ENCODE results near the gene ARHGEF37. TPM values are rescaled to one million over a fixed set of nuclear protein-coding genes. Genes with fewer than 3 reads are reported as not detected.
"Not testable (repeated sequence)": the region's sequence is repeated elsewhere in the genome, so short reads cannot be mapped to it uniquely, and the experiment has no call there.

ARHGEF37 gene
- total RNA-seq, 1 experiment from 2014 or later = 0.42 TPM

DNA sequence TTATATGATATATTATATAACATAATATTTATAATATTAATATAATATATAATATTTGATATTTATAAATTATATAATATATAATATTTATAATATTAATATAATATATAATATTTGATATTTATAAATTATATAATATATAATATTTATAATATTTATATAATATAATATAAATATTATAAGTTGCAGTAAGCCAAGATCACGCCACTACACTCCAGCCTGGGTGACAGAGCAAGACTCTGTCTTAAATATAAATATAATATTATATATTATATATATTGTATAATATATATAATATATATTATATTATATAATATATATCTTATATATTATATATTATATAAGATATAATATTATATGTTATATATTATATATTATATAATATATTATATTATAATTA lies 68.4 kb downstream of the ARHGEF37 start:
- H3K27ac Mint-ChIP-seq; H3K9ac ChIP-seq (ENCODE audit: extremely low read depth, insufficient read length, low read length); H3K79me2 ChIP-seq (ENCODE audit: insufficient read depth, low read length); H2BK120ac ChIP-seq (ENCODE audit: low read depth, low read length, poor library complexity, severe bottlenecking); H3K27me3 ChIP-seq (ENCODE audit: insufficient read depth, low read length); H2AK5ac ChIP-seq (ENCODE audit: insufficient read length, low read length); H4K20me1 ChIP-seq (ENCODE audit: control insufficient read depth, insufficient read depth, insufficient read length); H3K14ac ChIP-seq (ENCODE audit: insufficient read depth, low read length); DNase-seq; H3K4me1 ChIP-seq (ENCODE audit: insufficient read depth, low read length); H3K9me3 ChIP-seq (ENCODE audit: control insufficient read depth, low read depth, low read length); H3K9me3 Mint-ChIP-seq; H4K91ac ChIP-seq (ENCODE audit: insufficient read length, low read depth, low read length); H3T11ph ChIP-seq (ENCODE audit: low read length); H2BK5ac ChIP-seq (ENCODE audit: insufficient read length, low read length); H3K4me2 ChIP-seq (ENCODE audit: insufficient read depth, insufficient read length, low read length); H2BK15ac ChIP-seq (ENCODE audit: low read depth, low read length); H2AFZ ChIP-seq (ENCODE audit: low read length); H3K56ac ChIP-seq (ENCODE audit: insufficient read length, low read depth, low read length); H3K4me3 Mint-ChIP-seq; H3K27ac ChIP-seq (ENCODE audit: insufficient read length, low read depth, low read length); H4K8ac ChIP-seq (replicated peaks; ENCODE audit: insufficient read length, low read depth, low read length); H3K18ac ChIP-seq (ENCODE audit: insufficient read length, low read depth, low read length); H3K79me1 ChIP-seq (ENCODE audit: insufficient read depth, low read depth, low read length, poor library complexity, severe bottlenecking); H4K5ac ChIP-seq (ENCODE audit: insufficient read length, low read depth, low read length); H2BK12ac ChIP-seq (ENCODE audit: insufficient read length, low read depth, low read length); H3K27me3 Mint-ChIP-seq (ENCODE audit: low read depth); H3K23me2 ChIP-seq (ENCODE audit: insufficient read length, low read depth, low read length, poor library complexity, severe bottlenecking); H3K4me1 Mint-ChIP-seq; H3K23ac ChIP-seq (ENCODE audit: insufficient read length, low read depth, low read length); H3K4ac ChIP-seq (ENCODE audit: low read depth, low read length); H3K36me3 Mint-ChIP-seq (ENCODE audit: insufficient read depth in 1 of 3, low read depth in 3 of 3); H2BK20ac ChIP-seq (ENCODE audit: low read depth, low read length, poor library complexity, severe bottlenecking): not testable (repeated sequence)
- no CpG with 5 or more reads among the region's 1 CpG for WGBS (ENCODE audit: extremely low coverage, insufficient read length, low lambda C conversion rate)
